K562 (cell line): Measurements from ENCODE around the gene AIFM1. TPM values are rescaled to one million over a fixed set of nuclear protein-coding genes. Genes with fewer than 3 reads are reported as not detected.

ENCODE experiments used
- ATAC-seq: fragments of 200-7000 bp; cut with Tn5 transposase; 3 replicates; pipeline ENCODE4 v1.9.1; 2020; ENCODE audit warnings: moderate library complexity
- BruUV-seq: library from RNA; stranded (reverse); fragments of 400-500 nt; replicated peaks from 2 replicates; lab custom pipeline; 2021; lab: Mats Ljungman, UMichigan
- CTCF ChIA-PET: fragments of 300-600 bp; formaldehyde crosslinking; extraction: SDS; loops from one replicate; lab custom pipeline; 2021; ENCODE audit warnings: low intra/inter-chr PET ratio; lab: Yijun Ruan, JAX
- POLR2A ChIA-PET: fragments of 300-600, 350-650 bp; sonication (Branson Sonifier 250); formaldehyde crosslinking; extraction: SDS; loops from one replicate; lab custom pipeline; 2021; ENCODE audit warnings: antibody characterized with exemption, inconsistent platforms; lab: Yijun Ruan, JAX
- DNase-seq, 4 experiments: peaks; one replicate each; pipeline versions ENCODE4 v3.0.0 to v3.0.0-alpha.2; 2011 to 2018; ENCODE audit warnings: low spot score in 3 of 4, mixed read lengths in 3 of 4; ENCODE audit errors: extremely low read depth in 1 of 4
- FAIRE-seq: peaks from 2 replicates; lab custom pipeline; 2011; peaks lifted over from hg19 to GRCh38; lab: Jason Lieb, UNC
- H2AFZ ChIP-seq: 2 replicates; pipeline ENCODE4 v1.6.0; 2011; ENCODE audit warnings: low read depth, low read length, control low read depth, inconsistent platforms
- H3K27ac ChIP-seq: fragments of 200-600 bp; 3 replicates; pipeline ENCODE4 v1.8.0; 2011; ENCODE audit warnings: low read depth, mild to moderate bottlenecking, control low read depth, inconsistent platforms, low read length, moderate library complexity, mixed read lengths; ENCODE audit errors: extremely low read depth
- H3K27me3 ChIP-seq, 2 experiments: fragments of 300-600 bp in 1 of 2; 2 replicates in 1 of 2; 3 replicates in 1 of 2; pipeline versions ENCODE4 v1.6.0 to v1.8.0; 2011; ENCODE audit warnings: inconsistent platforms in 2 of 2, low read length in 2 of 2, mild to moderate bottlenecking in 1 of 2, mixed read lengths in 1 of 2, moderate library complexity in 1 of 2; ENCODE audit not compliant: control insufficient read depth in 2 of 2, insufficient read depth in 2 of 2
- H3K36me3 ChIP-seq: fragments of 300-600 bp; 3 replicates; pipeline ENCODE4 v1.8.0; 2011; ENCODE audit warnings: mild to moderate bottlenecking, low read length, inconsistent platforms; ENCODE audit not compliant: control insufficient read depth, insufficient read depth
- H3K4me1 ChIP-seq, 2 experiments: fragments of 200-600 bp in 1 of 2; replicated peaks in 1 of 2; 2 replicates in 1 of 2; 3 replicates in 1 of 2; pipeline versions ENCODE4 v1.5.1 to v1.8.0; 2011; ENCODE audit warnings: inconsistent platforms in 2 of 2, low read length in 2 of 2, mild to moderate bottlenecking in 1 of 2, mixed read lengths in 1 of 2, moderate library complexity in 1 of 2; ENCODE audit not compliant: control insufficient read depth in 2 of 2, insufficient read depth in 2 of 2
- H3K4me2 ChIP-seq: 2 replicates; pipeline ENCODE4 v1.6.1; 2011; ENCODE audit warnings: low read length, control low read depth, inconsistent platforms, mixed read lengths; ENCODE audit not compliant: insufficient read depth
- H3K4me3 ChIP-seq: fragments of 200-600 bp; sonication (generic), shearing (Covaris generic); 2 replicates; pipeline ENCODE4 v1.5.1; 2016; ENCODE audit warnings: control low read depth, inconsistent platforms
- H3K79me2 ChIP-seq: fragments of 200-600 bp; 3 replicates; pipeline ENCODE4 v1.8.0; 2011; ENCODE audit warnings: low read length, inconsistent platforms; ENCODE audit not compliant: control insufficient read depth, insufficient read depth
- H3K9ac ChIP-seq, 2 experiments: 2 replicates each; pipeline versions ENCODE4 v1.6.0 to v1.6.1; 2011; ENCODE audit warnings: low read depth in 2 of 2, low read length in 2 of 2, control low read depth in 1 of 2, inconsistent platforms in 1 of 2, mild to moderate bottlenecking in 1 of 2, mixed read lengths in 1 of 2; ENCODE audit not compliant: insufficient read depth in 1 of 2
- H3K9me1 ChIP-seq: one replicate; pipeline ENCODE4 v1.6.0; 2011; ENCODE audit warnings: inconsistent platforms, mild to moderate bottlenecking, low read length, moderate library complexity; ENCODE audit not compliant: control insufficient read depth, insufficient read depth
- H3K9me3 ChIP-seq: replicated peaks from 2 replicates; pipeline ENCODE4 v1.5.1; 2011; ENCODE audit warnings: low read depth, low read length, inconsistent platforms; ENCODE audit not compliant: control insufficient read depth, insufficient read depth
- H4K20me1 ChIP-seq: replicated peaks from 2 replicates; pipeline ENCODE4 v1.6.1; 2011; ENCODE audit warnings: low read length, inconsistent platforms, mixed read lengths; ENCODE audit not compliant: control insufficient read depth, insufficient read depth
- CBX1 ChIP-seq: sonication (generic); IDR thresholded peaks from 2 replicates; pipeline ENCODE4 v1.6.1; 2016; ENCODE audit warnings: antibody characterized with exemption, low read depth, mild to moderate bottlenecking
- JUND ChIP-seq, 2 experiments: IDR thresholded peaks; 2 replicates in 1 of 2; 3 replicates in 1 of 2; pipeline ENCODE4 v1.6.1; 2011; ENCODE audit warnings: borderline replicate concordance in 2 of 2, low read depth in 2 of 2, low read length in 2 of 2, improper control_type of control experiment in 1 of 2, missing biosample characterization in 1 of 2, missing genetic modification characterization in 1 of 2, missing genetic modification reagents in 1 of 2
- PTTG1 ChIP-seq: fragments of 450-650 bp; IDR thresholded peaks from 2 replicates; pipeline ENCODE4 v1.6.1; 2016; ENCODE audit warnings: low read depth, mild to moderate bottlenecking, missing genetic modification characterization, missing compliant biosample characterization
- SNRNP70 ChIP-seq: fragments of 200-400 bp; formaldehyde crosslinking; optimal IDR thresholded peaks from 2 replicates; pipeline ENCODE3; 2017; ENCODE audit warnings: low read depth, low read length
- SRSF7 ChIP-seq: fragments of 200-400 bp; formaldehyde crosslinking; optimal IDR thresholded peaks from 2 replicates; pipeline ENCODE3; 2017; ENCODE audit warnings: mild to moderate bottlenecking, low read depth, low read length
- VEZF1 ChIP-seq: fragments of 200-800 bp; sonication (Bioruptor generic); IDR thresholded peaks from 2 replicates; pipeline ENCODE4 v1.6.1; 2017; ENCODE audit warnings: missing genetic modification characterization, missing compliant biosample characterization
- ZNF253 ChIP-seq: fragments of 250-450 bp; sonication (Bioruptor Pico); conservative IDR thresholded peaks from 2 replicates; pipeline ENCODE4 v1.6.1; 2021; ENCODE audit warnings: mild to moderate bottlenecking
- ZNF282 ChIP-seq: sonication (generic); formaldehyde crosslinking; IDR thresholded peaks from 2 replicates; pipeline ENCODE4 v1.8.1; 2023; ENCODE audit warnings: missing genetic modification reagents
- ZNF707 ChIP-seq: fragments of 250-450 bp; sonication (Bioruptor Pico); conservative IDR thresholded peaks from 2 replicates; pipeline ENCODE4 v1.8.0; 2022; ENCODE audit warnings: inconsistent platforms, mild to moderate bottlenecking, moderate library complexity
- ZNF764 ChIP-seq: fragments of 250-450 bp; sonication (Bioruptor Pico); IDR thresholded peaks from 2 replicates; pipeline ENCODE4 v1.4.0; 2020; ENCODE audit warnings: low read depth, mild to moderate bottlenecking, moderate library complexity
- WGBS: fragments of 100-300 bp; shearing (Covaris generic); methylation state at CpG from one replicate; pipeline ENCODE4 v1.1.6; 2016; ENCODE audit warnings: low coverage, mixed read lengths; ENCODE audit not compliant: insufficient coverage; ENCODE audit errors: missing lambda C conversion rate; 5-methylcytosine and 5-hydroxymethylcytosine counted together
- in situ Hi-C: fragments of 300-500 bp; cut with MboI; formaldehyde crosslinking; loops from 4 replicates; pipeline ENCODE4 v1.15.0; 2018; ENCODE audit warnings: inconsistent platforms, mixed read lengths
- intact Hi-C: fragments of 100-400 bp; cut with micrococcal nuclease; formaldehyde crosslinking; loops from 2 replicates; pipeline ENCODE4 v1.14.2; 2022
- polyA plus RNA-seq, 8 experiments: library from polyadenylated mRNA; depleted of rRNA in 4 of 8; stranded (reverse) in 5 of 8; unstranded in 3 of 8; fragments of >200 nt; fragmentation: Nextera tagmentation in 2 of 8; fragmentation: Illumina TruSeq in 1 of 8; extraction: Ambion mirVana in 2 of 8; extraction: Trizol in 1 of 8; gene quantifications; 2 replicates each; pipeline versions ENCODE4 v1.2.1 to v1.2.3, GENCODE V29; 2011 to 2014; ENCODE audit warnings: inconsistent platforms in 1 of 8, missing spikeins in 1 of 8
- total RNA-seq, 7 experiments: library from RNA; depleted of rRNA in 6 of 7; stranded (reverse); fragments of >200 nt in 6 of 7; fragmentation: Illumina TruSeq in 2 of 7; extraction: Trizol in 2 of 7; gene quantifications; 2 replicates each; pipeline versions ENCODE4 v1.2.1 to v1.2.3, GENCODE V29; 2011 to 2021; ENCODE audit warnings: low replicate concordance in 1 of 7

AIFM1 gene
- total and polyA plus RNA-seq, 9 of the 15 experiments (the other 6 are each of a cell fraction or from before 2014, with no cell fraction given): 51.0 to 117 (median 91.2) TPM

DNA sequence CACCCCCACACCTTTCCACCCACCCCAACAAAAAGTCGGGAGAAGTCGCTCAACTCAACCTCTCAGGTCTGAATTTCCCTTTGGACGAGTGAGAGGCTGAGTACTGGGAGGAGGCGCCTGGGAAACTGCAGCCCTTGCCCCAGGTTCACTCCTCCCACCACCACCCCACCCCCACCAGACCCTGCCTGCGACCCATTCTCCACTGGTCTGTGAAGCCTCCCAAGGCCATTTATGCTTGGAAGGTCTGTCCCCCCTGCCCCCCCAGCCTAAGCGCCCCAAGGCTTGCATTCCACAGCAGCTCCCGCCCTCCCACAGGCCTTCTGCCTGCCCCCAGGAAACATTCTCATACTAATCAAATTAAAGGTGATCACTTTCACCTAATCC lies 82.5 kb downstream of the AIFM1 start:
- Histone ChIP-seq H3K9ac (no peak overlapping the region; a peak in 1 of 4 replicates), H3K9me1 (peaks cover 8% of the 10 kb centered on the region), H2AFZ (no peak overlapping the region), H3K4me1 (peaks cover 61 to 62% of the 10 kb centered on the region in 2 experiments), H3K36me3 (peaks cover 62% of the 10 kb centered on the region; the same call in 2 of the 3 replicates), H3K4me2 (peak overlapping the region; percentile 72), H3K9me3 (no peaks in the 10 kb centered on the region), H3K79me2 (peaks cover 70% of the 10 kb centered on the region), H3K27ac (peak overlapping the region; percentile 78), H3K4me3 (no peak overlapping the region; the same call in 1 of the 2 replicates), H4K20me1 (0 out of 2 replicates have a peak, but pooled peaks cover 4% of the 10 kb centered on the region), H3K27me3 (no peaks in the 10 kb centered on the region)
- WGBS: 0% methylated on average over 3 of the region's 7 CpGs
- FAIRE-seq (no peak), ATAC-seq (peak; percentile 34), DNase-seq (peak; percentile 49 to 63 (median 50))
- ChIA-PET POLR2A (no interaction called here), CTCF (no interaction called here)
- in situ Hi-C loops: no loop called here
- TF ChIP-seq SNRNP70 (no peak), ZNF707 (CRISPR knock-in tag) (no peak), PTTG1 (tag) (no peak), VEZF1 (0 out of 2 replicates have a peak, but pooled peaks have one; percentile 6), CBX1 (0 out of 2 replicates have a peak, but pooled peaks have one; percentile 1), SRSF7 (no peak), ZNF764 (CRISPR knock-in tag) (no peak), JUND (IDR thresholded peaks at IDR 0.05; ENCODE audit: borderline replicate concordance, low read depth, low read length) (no peak), JUND (tag; IDR thresholded peaks at IDR 0.05; ENCODE audit: borderline replicate concordance, low read depth, low read length) (no peak), ZNF282 (no peak), ZNF253 (CRISPR knock-in tag) (no peak)
- intact Hi-C loops: loop anchor here (5.0 kb wide), 1 partner anchor 89 kb away; the partner anchor contains the start of gene RAB33A
- BruUV-seq: no TSS peak
